Activated CD4-positive, alpha-beta T cell treated with anti-CD3 and anti-CD28 coated beads, Interleukin-2, amount 50 U/mL, for 1 hour (primary cell): ENCODE measurements around the gene PAX8.
"Not testable (repeated sequence)": the region's sequence is repeated elsewhere in the genome, so short reads cannot be mapped to it uniquely, and the experiment has no call there.

Source experiments
- DNase-seq: peaks from one replicate; pipeline ENCODE4 v3.0.0-alpha.2; 2020

PAX8 gene

GRCh38 chr2:113288674-113289149, 10.0 kb upstream of the PAX8 start:
- not testable (repeated sequence) for DNase-seq

GRCh38 chr2:113288117-113288673, 9.5 kb upstream of the PAX8 start:
- not testable (repeated sequence) for DNase-seq

GRCh38 chr2:113285816-113286215, 7.1 kb upstream of the PAX8 start:
- no peak for DNase-seq

DNA sequence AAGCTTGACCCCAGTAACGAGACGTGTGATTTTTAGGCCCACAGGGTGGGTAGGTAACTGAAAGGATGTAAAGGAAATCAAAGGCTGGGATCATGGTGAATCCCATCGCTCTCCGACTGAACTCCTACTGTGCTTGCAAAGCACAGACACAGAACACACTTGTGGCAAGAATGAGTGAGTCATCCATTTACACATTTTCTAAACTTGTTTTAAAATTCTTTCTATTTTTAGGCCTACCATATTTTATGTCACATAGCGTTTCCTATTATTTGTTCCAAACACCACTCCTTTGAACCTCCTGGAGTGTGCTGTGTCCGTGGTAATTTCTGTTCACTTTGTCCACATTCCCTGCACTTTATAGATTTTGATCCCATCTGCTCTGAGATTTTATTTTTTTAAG, 6.3 kb upstream of the PAX8 start:
- not testable (repeated sequence) for DNase-seq

DNA sequence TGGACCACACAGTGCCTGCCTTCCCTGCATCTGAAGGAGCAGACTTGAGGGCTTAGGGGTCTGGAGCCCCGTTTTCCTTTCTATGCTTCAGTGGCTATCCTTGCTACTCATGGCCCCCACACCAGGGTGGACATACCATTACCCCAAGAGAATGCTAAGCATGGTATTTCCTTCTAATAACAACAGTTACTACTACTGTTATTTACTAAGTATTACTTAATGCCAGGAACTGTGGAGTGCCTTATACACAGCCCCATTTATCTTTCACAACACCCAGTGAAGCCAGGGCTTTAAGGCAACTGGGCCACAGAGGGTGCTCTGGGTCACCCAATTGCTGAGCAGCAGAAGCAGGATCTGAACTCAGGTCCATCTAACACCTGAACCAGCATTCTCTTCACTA, 5.8 kb upstream of the PAX8 start:
- DNase-seq = no peak

GRCh38 chr2:113283704-113284284, 5.1 kb upstream of the PAX8 start:
- DNase-seq = no peak

DNA sequence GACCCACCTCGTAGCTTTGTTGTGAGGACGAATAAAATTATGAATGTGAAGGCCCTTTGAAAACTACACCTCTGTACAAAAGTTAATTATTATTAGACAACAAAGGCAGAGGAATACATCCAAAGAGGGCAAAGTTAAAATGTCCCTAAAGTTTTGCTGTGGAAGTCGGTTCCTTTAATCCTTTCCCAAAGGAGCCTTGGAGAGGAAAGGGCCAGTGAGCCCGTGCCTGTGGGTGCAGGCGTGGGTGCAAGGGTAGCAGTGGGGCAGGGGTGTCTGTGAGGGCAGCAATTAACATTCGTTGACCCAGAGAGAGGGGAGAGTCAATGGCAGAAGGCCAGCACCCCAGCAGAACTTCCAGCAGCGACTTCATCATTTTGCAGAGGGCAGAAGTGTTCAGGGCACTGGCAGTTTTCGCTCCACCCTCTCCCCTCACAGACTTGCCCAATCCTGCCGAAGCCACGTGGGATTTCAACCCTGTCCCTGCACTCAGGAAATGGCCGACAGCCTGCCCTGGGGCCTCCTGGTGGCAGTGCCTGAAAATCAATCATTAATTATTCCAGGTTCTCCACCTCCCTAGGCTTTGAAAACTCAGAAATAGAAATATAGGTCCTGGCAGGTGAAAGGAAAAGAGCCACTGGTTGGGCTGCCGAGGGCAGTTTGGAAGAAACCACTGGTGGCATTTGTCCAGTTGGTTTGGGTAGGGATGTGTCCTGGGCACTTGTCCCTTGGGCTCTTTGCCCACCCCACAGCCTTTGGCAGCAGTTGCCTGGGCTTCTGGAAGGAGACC, 4.2 kb upstream of the PAX8 start:
- DNase-seq = no peak

- no peak for DNase-seq
Measured at GRCh38 chr2:113281910-113282746, 3.4 kb upstream of the PAX8 start.

DNA sequence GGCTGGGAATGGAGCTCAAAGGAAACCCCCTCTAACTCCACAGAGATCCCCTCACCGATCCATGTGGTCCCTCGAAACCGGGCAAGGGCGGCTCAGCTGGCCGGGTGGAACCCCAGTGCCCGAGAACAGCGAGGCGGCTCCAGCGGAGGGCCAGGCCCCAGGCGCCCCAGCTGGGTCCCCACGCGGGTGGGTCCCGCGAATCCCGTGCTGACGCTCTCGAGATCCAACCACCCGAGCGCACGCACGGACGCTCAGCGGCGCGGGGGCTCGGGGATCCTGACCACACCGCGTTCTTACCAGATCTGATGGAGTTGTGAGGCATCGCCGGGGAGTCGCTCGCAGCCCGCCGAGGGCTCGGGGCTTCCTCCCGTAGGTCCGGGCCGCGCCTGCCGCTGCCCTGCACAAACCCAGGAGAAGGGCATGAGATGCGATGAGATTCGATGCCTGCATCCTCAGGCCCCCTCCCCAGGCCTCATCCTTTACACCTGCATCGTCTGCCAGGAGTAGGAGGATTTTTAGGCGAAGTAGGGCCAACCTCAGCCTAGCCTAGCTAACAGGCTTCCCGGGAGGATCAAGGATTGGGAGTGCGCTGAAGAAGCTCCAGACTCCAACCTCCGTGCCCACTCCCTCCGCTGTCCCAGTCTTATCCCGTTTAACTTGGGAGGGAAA, 514 bp downstream of the PAX8 start:
- no peak for DNase-seq

GRCh38 chr2:113277474-113278072, 1.1 kb downstream of the PAX8 start:
- no peak for DNase-seq

DNA sequence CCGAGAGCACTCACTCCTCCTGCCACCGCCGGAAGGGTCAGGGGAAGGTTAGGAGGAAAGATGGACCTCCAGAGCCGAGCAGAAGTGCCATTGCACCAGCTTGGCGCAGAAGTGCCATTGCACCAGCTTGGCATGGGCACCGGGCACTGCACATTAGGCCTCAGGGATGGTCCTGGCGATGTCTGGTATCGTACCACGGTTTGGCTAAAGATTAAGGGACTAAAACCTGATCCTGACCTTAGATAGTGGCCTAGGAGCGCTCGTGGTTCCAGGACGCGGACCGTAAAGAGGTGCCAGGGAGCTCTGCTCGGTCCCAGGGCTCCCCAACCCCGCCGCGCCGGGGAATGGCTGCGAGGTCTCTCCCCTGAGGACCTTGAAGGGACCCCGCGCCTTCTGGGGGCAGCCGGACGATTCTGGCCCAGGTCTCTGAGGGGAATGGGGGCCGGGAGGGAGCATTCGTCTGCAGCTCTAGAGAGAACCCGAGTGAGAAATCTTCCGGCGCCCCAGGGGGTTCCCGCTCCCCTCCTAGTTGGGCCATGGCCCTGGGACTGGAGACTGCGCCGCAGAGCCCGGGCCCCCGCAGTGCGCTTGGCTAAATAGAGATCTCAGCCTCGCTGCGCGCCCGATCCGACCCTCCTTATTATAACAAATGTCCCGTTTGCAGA, 1.8 kb downstream of the PAX8 start:
- no peak for DNase-seq

DNA sequence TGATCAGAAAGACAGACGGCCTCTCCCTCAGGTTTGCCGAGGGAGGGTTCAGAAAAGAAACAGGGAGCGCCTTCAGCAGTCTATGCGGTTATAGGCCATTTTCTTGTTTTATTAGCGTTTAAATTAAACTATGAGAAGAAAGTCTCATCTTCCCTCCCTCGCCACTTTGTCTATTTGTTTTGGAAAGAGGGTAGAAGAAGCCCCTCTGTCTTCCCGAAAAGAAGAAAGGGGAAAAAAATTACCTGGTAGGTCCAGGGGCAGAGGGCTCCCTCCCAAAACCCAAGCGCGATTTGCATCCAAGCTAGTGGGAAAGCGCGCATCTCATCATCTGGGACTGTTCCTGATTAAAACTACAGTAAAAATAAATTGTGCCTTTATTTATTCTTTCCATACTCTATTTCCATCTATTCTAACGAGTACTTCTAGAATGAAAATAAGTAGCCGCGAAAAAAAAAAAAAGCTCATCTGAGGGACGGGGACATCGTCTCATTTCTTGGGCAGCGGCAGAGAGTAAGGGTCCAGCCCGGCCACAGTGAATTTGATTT, 2.4 kb downstream of the PAX8 start:
- DNase-seq = no peak

GRCh38 chr2:113275556-113276215, 3.0 kb downstream of the PAX8 start:
- no peak for DNase-seq

GRCh38 chr2:113274432-113274831, 4.3 kb downstream of the PAX8 start:
- no peak for DNase-seq

GRCh38 chr2:113273981-113274380, 4.7 kb downstream of the PAX8 start:
- no peak for DNase-seq

GRCh38 chr2:113273027-113273551, 5.6 kb downstream of the PAX8 start:
- peak; percentile 20 for DNase-seq

DNA sequence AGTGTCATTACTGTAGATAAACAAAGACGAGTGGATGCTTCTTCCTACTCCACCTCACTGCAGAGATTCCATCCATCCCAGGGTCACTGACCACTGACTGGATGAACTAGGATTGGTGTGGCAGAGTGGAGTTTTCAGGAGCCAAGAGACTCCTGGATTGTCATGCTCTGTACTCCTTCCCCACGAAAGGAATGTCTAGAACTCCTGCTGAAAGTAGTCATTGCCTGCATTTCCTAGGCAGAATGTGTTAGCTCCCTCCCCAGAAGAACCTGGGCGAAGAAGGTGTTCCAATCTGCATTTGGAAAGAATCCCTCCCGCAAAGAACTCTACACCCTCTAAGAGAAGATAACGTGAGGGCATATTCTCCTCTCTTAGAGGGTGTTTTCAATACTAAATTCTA, 6.2 kb downstream of the PAX8 start:
- DNase-seq = no peak

GRCh38 chr2:113268621-113269360, 9.9 kb downstream of the PAX8 start:
- no peak for DNase-seq

- no peak for DNase-seq
Measured at GRCh38 chr2:113266431-113266830, 12.3 kb downstream of the PAX8 start.
